Activated T-cell treated with anti-CD3 and anti-CD28 coated beads for 24 hours (primary cell): Measurements from ENCODE around the gene HMGB2.

Experiments
- DNase-seq: peaks from one replicate; pipeline ENCODE4 v3.0.0-alpha.2; 2020; ENCODE audit warnings: low read depth

HMGB2 gene

DNA sequence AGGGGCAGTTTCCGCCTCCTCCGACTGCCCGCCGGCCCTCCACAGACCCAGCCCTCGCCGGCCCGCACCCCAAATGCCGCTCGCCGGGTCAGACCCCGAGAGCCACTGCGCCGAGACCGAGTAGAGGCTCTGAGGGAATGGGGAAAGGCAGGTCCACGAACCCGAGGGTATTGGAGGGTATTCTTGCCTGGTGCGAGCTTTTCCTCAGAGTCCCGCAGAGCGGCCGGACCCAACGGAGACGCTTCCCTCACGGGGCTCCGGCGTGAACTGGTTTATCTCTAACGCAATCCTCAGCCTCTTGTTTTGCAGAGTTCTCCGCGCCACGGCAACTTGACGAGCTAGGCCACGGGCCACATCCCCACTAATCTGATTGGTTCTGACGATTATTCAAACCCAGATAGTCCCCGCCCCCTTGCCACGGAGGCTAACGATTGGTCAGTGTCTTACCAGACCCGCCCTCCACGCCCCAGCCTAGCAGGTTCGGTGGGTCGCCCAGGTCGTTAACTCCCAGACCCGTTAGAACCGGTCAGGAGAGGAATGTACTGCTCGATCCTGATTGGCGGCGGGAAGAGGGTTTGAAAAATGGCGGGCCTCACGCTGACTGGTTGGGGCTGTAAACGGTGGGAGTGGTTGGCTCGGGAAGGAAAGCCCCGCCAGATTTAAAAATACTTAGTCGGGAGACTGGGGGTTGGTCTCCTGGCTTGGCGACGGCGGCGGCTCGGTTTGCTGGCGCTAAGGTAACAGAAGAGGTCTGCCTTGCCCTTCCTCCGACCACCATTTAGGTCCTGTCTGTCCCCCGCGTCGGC lies at the start of gene HMGB2:
HMGB2 (minus strand) TSS at position 274 of the 806 bp plus-strand sequence. CDS start 709 bp downstream, outside the sequence.
- peak; percentile 100 for DNase-seq

DNA sequence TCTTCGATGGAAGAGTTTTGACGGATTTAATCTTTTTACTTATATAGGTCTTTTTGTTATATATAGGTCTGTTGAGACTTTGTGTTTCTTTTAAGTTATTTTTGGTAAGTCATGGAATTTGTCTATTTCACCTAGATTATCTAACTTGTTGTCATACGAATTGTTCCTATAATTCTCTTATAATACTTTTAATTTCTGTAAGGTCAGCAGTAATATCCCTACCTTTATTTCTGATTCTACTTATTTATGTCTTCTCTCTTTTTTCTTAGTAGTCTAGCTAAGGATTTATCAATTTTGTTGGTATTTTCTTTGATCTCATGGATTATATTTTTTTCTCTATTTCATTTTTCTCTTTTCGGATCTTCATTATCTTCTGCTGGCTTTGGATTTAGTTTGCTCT lies 48.2 kb upstream of the HMGB2 start:
- DNase-seq: no peak

DNA sequence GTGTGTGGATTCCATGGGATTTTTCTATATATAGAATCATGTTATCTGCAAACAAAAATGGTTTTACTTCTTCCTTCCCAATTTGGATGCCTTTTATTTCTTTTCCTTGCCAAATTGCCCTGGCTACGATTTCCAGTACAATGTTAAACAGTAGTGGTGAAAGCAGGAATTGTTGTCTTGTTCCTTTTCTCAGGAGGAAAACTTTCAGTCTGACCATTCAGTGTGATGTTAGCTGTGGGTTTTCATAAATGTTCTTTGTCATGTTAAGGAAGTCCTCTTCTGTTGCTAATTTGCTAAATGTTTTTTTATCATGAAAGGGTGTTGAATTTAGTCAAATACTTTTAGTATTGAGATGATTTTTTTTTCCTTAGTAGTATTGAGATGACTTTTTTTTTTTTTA lies 47.5 kb upstream of the HMGB2 start:
- DNase-seq: no peak

DNA sequence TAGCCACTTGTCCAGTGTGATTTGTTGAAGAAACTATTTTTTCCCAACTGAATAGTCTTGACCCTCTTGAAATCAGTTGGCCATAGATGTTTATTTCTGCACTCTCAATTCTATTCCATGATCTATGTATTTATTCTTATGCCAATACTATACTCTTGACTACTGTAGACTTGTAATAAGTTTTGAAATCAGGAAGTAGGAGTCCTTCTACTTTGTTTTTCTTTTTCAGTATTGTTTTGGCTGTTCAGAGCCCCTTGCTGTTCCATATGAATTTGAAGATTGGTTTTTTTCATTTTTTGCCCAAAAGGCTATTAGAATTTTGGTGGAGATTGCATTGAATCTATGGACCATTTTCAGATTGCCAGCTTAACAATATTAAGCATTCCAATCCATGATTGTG lies 46.8 kb upstream of the HMGB2 start:
- no peak for DNase-seq

DNA sequence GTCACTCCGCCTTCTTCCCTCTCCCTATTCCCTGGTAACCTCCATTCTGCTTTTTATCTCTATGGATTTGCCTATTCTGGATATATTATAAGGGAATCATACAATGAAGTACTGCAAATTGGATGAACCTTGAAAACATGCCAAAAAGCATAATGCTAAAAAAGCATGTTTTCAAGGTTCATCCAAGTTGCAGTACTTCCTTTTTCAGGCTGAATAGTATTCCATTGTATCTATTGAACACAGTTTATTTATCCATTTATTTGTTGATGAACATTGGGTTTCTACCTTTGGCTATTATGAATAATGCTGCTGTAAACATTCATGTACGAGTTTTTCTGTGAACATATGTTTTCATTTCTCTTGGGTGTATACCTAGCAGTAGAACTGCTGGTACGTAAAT lies 45.8 kb upstream of the HMGB2 start:
- DNase-seq: no peak

DNA sequence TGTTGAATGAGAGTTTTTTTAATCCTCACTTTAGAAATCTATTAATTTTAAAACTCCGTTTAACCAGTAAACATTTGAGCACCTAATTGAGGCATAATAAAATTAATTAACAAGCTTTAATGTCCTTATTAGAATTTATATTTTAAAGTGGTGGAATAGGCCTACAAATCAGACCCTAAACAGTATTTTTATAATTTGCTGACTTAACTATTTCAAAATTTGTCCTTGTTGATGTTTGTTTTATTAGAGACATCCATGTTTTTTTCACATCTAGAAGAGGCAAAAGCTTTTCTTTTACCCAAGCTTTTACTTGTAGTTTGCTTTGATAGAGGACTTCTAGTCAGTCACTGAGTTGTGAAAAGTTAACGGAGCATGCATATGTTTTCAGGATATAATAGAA lies 40.4 kb upstream of the HMGB2 start:
- DNase-seq: no peak

DNA sequence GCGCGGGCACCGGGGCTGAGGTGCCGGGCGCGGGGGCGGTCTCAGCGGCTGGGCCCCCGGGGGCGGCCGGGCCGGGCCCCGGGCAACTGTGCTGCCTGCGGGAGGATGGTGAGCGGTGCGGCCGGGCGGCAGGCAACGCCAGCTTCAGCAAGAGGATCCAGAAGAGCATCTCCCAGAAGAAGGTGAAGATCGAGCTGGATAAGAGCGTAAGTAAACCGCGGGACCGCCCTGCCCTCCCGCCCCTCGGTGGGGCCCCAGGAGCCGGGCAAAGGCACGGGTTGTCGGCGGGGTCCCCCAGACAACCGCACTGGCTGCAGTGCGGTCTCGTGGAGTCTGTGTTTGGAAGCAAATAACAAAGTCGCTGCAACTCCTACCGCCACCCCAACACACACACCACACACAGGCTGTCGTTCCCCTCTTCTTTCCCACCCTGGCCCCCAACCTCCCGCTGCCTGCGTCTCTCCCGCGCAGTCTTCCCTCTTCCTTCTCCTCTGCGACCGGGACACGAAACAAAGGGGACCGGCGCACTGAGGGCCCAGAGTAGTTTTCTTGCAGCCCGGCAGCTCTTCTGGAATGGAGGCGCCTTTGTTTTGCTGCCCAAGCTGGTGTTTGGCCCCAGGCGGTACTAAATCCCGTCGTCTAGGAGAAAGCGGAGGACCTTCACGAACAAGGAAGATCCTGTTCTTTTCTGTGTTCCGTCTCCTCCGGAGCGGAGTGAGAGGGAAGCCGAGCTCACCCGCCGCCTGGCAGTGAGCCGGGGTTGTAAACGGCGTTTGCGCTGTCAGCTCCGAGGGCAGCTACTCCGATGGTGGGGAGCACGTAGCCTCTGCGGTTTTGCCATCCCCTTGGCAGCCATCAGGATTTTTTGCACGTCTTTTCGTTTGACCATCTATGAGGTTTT lies 37.4 kb upstream of the HMGB2 start:
- DNase-seq: peak; percentile 7

DNA sequence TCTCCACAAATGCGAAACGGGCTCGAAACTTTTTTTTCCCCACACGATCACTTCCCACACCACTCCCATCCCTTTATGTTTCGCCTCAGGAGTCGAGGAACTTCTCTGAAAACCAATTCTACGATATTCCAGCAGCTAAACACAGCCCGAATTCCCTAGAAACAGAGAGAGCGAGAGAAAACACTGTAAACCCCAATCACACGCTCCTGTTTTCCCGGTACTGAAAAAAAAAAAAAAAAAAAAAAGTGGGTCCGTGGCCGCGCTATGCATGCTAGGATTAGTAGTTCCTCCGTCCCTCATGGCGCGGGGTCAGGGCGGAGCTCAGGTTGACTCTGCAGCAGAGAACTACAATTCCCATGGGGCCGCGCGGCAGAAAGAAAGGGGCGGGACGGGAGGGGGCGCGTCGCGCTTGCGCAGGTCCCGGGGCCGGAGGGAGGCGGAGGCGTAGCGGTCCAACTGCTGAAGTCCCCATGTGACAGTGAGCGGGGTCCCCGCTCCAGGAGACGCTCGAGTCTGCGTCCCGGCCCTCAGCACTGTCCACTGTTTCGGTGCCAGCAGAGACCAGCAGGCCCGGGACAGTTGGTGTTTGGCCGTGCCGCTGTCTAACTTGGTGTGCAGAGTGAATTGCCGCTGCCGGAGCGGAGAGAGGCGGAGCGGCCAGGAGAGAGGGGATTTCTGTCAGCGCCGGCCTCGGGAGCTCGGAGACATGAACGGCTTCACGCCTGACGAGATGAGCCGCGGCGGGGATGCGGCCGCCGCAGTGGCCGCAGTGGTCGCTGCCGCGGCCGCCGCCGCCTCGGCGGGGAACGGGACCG lies 36.5 kb upstream of the HMGB2 start, which contains the start of gene SAP30:
SAP30 (plus strand) TSS at position 478 of the 815 bp plus-strand sequence; CDS start at position 707, 229 bp downstream.
- DNase-seq: peak; percentile 93

DNA sequence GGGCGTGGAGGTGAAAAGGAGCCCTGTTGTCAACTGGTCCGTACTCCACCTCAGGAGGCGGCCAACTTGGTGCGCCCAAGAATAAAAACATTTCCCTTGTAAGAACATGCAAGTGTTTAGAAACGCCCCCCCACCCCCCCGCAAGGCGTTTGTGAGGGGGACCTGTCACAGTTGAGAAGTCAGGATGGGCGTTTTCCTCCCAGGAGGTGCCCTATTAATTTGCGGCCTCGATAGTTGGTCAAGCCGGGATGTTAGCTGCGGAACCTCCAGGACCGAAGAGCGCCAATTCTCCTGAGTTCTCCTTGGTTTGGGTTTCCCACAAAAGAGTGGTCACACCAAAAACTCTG lies 35.9 kb upstream of the HMGB2 start:
- no peak for DNase-seq

DNA sequence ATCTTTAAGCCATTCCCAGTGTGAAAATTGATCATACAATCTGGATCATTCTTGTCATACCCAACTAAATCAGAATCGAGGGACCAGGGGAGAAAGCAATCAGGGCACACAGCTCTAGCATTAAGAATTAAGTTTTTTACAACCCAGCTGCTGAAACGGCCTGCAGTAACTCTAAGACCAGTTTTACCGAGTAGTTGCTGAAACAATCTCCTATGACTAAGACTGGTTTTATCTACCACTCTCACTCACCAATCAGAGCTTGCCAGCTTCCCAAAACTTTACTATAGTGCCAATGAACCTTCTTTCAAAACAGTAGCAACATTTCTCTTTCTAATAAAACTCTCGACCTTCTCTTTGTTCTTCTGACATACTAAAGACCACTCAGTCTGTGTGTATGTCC lies 33.8 kb upstream of the HMGB2 start:
- no peak for DNase-seq

DNA sequence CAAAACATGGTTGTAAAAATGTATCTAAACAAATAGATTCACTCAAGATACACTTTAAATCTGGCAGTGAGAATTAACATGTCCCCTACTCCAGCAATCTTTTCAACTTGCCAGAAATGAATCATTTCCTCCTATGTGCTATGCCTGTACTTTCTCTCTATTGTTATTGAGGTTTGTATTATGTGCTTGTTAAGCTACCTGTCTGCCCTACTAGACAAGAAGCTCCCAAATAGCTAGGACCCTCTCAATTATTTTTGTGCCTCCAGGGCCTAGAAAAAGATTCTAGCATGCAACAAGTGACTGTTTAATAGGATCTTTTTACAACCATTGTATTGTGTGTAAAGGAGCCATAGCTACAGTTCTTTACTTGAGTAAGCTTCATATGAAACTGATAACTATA lies 33.1 kb upstream of the HMGB2 start:
- no peak for DNase-seq

DNA sequence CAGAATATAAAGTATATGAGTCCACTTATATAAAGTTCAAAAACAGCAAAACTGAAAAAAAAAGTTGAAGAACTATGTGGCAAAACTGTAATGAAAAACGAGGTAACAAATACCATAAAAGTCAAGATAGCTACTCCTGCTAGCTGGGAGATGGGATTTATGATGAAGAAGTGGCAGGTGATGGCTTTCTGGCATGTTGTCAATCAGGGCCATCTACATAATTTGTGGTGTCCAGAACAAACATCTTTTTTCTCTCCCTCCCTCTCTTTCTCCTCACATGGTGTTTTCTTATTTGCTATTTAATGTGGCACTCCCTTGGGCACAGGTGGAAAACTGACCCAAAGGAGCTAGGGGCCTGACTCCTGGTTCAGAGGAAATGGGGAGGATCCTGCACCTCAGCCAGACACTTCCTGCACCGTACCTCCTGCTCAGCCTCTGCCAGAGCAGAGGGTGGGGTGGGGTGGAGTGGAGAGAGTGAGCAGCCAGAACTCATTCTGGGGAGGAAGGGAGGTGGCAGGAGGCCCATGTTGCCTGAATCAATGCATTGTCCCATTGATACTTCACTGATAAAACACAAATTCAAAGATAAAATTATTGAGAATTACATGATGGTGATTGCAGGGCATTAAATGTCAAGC lies 31.3 kb upstream of the HMGB2 start:
- no peak for DNase-seq

DNA sequence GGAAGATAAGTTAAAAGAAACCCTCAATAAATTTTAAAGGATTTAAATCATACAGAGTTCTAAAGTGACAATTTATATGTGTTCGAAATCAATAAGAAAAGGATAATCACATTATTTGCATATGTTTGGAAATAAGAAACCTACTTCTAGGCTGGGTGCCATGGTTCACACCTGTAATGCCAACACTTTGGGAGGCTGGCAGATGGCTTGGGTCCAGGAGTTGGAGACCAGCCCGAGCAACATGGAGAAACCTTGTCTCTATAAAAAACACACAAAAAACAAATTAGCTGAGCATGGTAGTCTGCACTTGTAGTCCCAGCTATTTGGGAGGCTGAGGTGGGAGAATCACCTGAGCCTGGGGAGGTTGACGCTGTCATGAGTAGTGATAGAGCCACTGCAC lies 28.5 kb upstream of the HMGB2 start:
- DNase-seq: no peak

DNA sequence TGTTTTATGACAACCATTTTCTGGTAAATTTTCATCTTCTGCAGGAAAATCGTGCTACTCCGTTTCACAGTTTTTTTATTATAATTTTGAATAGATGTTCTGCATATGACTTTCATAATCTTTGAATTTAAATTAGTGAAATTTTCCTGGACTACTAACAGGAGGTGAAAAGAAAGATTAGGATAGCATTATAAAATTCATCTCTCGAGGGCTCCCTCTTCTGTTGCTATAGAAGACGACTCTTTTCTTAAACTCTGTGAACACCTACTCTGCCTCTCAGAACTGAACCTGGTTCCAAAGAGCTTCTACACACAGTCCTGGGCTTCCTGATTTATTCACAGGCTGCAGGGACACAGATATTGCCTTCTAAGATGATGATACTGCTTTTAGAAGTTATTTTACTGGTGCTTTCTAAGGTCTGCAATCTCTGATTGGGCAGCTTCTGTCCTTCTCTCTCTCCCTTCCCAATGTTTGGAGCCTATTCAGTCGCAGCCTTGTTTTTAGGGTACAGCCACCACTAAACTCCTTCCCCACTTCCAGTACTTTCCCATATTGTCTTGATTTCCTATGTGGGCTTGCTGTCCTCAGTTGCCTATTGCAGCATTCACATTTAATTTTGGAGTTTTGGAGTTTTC lies 26.5 kb upstream of the HMGB2 start:
- no peak for DNase-seq

DNA sequence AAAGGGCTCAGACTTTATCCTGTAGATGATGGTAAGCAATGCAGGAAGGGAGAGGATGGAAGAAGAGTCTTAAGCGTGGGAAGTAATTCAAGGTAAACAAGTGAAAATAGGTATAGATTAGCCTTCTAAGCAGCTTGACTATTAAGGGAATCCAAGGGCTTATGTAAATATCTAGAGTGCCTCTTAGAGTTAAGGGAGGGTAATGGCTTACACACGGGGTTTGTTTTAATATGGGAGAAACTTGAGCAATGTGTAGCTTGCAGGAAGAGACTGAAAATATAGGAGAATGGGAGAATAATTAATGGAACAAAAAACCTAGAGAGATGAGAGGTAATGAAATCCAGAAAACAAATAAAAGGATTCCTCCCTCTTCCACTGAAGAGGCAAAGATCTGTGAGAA lies 23.8 kb upstream of the HMGB2 start:
- DNase-seq: no peak

DNA sequence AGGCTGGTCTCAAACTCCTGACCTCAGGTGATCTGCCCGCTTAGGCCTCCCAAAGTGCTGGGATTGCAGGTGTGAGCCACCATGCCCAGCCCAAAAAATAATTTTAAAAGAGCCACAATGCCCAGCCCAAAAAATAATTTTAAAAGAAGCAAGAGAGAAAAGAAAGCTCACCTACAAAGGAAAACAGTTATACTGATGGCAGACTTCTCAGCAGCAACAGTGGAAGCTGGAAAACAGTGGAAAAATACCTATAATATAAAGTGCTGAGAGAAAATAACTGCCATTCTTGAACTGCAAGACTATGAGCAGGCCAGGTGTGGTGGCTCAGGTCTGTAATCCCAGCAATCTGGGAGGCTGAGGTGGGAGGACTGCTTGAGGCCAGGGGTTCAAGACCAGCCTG lies 13.3 kb upstream of the HMGB2 start:
- no peak for DNase-seq

DNA sequence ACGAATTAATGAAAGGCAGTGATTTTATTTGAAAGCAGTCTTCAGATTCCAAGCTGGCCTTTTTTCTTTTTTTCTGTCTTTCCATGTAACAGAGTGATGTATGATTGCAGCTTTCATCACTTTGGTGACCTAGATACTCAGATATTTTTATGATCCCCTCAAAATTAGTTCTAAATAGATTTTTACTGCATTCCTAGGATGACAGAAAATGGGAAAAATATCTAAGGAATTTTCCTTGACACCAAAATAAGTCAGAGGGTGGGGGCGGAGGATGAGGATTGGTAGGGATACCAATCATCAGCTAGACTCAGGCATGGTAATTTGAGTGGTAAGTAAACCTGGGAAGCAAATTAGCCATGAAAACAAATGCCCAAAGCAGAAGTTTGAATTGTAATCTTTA lies 11.9 kb upstream of the HMGB2 start:
- no peak for DNase-seq

DNA sequence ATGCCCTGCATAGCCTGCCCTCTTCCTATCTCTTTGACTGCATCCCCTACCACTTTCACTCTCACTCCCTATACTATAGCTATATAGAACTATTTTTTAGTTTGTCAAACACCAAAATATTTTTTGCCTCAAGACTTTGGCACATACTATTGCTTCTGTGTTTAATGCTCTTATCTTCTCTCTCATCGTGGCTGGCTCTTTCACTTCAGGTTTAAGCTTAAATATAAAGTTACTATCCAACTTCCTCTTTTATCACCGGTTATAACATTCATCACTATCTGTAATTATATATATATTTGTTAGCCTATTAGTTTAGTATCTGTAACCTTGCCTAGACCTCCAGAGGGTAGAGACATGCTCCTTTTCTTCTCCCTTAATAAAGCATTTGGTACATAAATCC lies 11.5 kb upstream of the HMGB2 start:
- no peak for DNase-seq

DNA sequence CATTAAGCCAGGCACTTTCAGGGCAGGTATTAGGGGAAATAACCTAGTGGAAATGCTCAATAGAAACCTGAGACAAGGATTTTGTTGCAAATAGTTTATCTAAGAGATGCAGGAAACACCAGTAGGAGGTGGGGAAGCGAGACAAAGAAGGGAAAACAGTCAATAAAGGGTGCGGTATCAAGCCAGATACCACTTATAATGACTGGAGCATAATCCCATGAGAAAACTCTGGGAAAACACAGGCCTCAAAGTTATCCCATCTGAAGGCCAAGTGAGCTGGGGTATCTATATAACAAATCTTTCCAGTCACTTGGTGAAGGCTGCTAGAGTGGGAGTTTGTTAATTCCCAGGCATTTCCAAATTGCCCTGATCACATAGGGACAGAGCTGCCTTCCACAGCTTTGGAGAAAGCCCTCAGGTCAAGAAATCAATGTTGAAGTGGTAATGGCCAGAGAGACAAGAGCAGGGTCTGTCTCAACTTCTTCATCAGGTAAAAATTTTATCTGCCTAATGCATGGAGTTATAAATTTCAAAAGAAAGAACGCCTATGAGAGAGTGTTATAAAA lies 9.8 kb upstream of the HMGB2 start:
- DNase-seq: no peak

DNA sequence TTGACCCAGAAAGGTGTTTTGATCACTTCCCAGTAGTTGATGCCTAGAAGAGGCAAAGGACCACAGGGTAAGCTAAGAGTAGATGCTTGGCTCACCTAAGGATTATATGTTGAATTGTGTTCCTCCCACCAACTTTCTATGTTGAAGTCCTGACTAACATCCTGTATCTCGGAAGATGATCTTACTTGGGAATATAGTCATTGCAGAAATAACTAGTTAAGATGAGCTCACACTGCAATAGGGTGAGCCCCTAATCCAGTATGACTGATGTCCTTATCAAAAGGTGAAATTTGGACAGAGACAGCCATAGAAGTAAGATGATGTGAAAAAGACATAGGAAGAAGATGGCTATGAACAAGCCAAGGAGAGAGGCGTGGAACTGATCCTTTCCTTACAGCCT lies 3.3 kb upstream of the HMGB2 start:
- DNase-seq: no peak
